GM18511 (cell line): Measurements from ENCODE around the gene PIGT.

ENCODE experiments used
- ATAC-seq: cut with Tn5 transposase; IDR thresholded peaks from one replicate; pipeline ENCODE4 v1.9.1; 2021; ENCODE audit warnings: mild to moderate bottlenecking, moderate library complexity; ENCODE audit not compliant: unreplicated experiment

Gene PIGT

GRCh38 chr20:45427236-45428149 lies 11.6 kb downstream of the PIGT start:
- no peak for ATAC-seq

- no peak for ATAC-seq
Measured at GRCh38 chr20:45429618-45430017, 13.7 kb downstream of the PIGT start.

GRCh38 chr20:45432294-45432693 lies 16.4 kb downstream of the PIGT start:
- ATAC-seq = peak; percentile 70

- ATAC-seq = no peak
Measured at GRCh38 chr20:45433316-45433715, 17.4 kb downstream of the PIGT start.

GRCh38 chr20:45433976-45434375 lies 18.0 kb downstream of the PIGT start:
- no peak for ATAC-seq

GRCh38 chr20:45436732-45437485 lies 21.0 kb downstream of the PIGT start:
- ATAC-seq = peak; percentile 82

- ATAC-seq = no peak
Measured at GRCh38 chr20:45440424-45440823, 24.5 kb downstream of the PIGT start.

GRCh38 chr20:45440891-45441685 lies 25.1 kb downstream of the PIGT start:
- ATAC-seq = no peak

- no peak for ATAC-seq
Measured at GRCh38 chr20:45441746-45442145, 25.8 kb downstream of the PIGT start.

- ATAC-seq = no peak
Measured at GRCh38 chr20:45444050-45444449, 28.1 kb downstream of the PIGT start.

- ATAC-seq = no peak
Measured at GRCh38 chr20:45445805-45446562, 30.0 kb downstream of the PIGT start.

GRCh38 chr20:45448270-45448669 lies 32.3 kb downstream of the PIGT start:
- ATAC-seq = no peak

- no peak for ATAC-seq
Measured at GRCh38 chr20:45449528-45449927, 33.6 kb downstream of the PIGT start.

GRCh38 chr20:45450097-45450818 lies 34.3 kb downstream of the PIGT start:
- ATAC-seq = no peak

GRCh38 chr20:45452238-45452637 lies 36.3 kb downstream of the PIGT start:
- ATAC-seq = no peak

- ATAC-seq = no peak
Measured at GRCh38 chr20:45452772-45453691, 37.1 kb downstream of the PIGT start.

GRCh38 chr20:45456632-45457031 lies 40.7 kb downstream of the PIGT start:
- ATAC-seq = no peak

- ATAC-seq = no peak
Measured at GRCh38 chr20:45459606-45460005, 43.7 kb downstream of the PIGT start.

- no peak for ATAC-seq
Measured at GRCh38 chr20:45461225-45461624, 45.3 kb downstream of the PIGT start.
